Rectal smooth muscle tissue (tissue), 1 donor: ENCODE measurements around the gene EIF5AL1.
"Not testable (repeated sequence)": the region's sequence is repeated elsewhere in the genome, so short reads cannot be mapped to it uniquely, and the experiment has no call there.

Source experiments
- H3K27ac ChIP-seq: one replicate; pipeline ENCODE4 v1.7.0; 2013; ENCODE audit warnings: low read depth, low read length, inconsistent platforms
- H3K27me3 ChIP-seq: one replicate; pipeline ENCODE4 v1.7.0; 2013; ENCODE audit warnings: low read length; ENCODE audit not compliant: control insufficient read depth, insufficient read depth
- H3K36me3 ChIP-seq: one replicate; pipeline ENCODE4 v1.7.0; 2013; ENCODE audit warnings: low read length; ENCODE audit not compliant: control insufficient read depth, insufficient read depth
- H3K4me1 ChIP-seq: one replicate; pipeline ENCODE4 v1.7.0; 2013; ENCODE audit warnings: low read length; ENCODE audit not compliant: control insufficient read depth, insufficient read depth
- H3K4me3 ChIP-seq: one replicate; pipeline ENCODE4 v1.7.0; 2013; ENCODE audit warnings: low read length
- H3K9ac ChIP-seq: one replicate; pipeline ENCODE4 v1.7.0; 2013; ENCODE audit warnings: low read length

EIF5AL1 gene

DNA sequence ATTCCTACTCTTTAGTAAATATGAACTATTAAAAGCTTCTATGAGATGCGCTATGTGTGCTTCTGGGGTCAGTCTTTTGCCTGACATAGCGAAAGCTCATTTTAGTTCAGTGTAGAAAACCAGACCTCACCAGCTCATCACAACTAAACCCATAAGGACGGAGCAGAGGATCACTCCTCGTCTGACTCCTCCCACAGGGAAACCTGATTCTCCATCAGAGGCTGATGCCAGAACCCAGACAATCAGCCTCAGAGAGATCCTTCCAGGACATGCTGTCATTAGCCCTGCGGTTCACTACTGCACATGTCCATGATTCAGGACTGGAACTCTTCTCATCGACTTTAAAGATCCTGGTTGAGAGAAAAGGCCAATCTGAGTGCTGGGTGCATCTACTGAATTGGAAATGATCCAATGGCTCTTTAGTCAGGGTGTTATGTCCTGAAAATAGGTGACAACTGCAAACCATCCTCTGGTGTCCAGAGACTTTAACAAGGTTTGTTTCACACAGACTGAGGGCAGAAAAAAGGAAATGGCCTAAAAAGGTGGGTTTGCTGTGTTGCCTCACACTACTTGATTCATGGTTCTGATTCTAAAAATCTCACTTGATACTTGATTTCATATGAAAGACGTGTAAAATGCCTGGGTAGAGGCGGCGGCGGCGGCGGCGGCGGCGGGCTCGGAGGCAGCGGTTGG lies at the start of gene EIF5AL1:
Gene EIF5AL1 (plus strand): TSS at position 643 of the 693 bp plus-strand sequence. CDS start 117 bp downstream, outside the sequence.
- not testable (repeated sequence) for H3K27ac ChIP-seq, H3K27me3 ChIP-seq, H3K4me3 ChIP-seq, H3K4me1 ChIP-seq, H3K36me3 ChIP-seq, H3K9ac ChIP-seq

DNA sequence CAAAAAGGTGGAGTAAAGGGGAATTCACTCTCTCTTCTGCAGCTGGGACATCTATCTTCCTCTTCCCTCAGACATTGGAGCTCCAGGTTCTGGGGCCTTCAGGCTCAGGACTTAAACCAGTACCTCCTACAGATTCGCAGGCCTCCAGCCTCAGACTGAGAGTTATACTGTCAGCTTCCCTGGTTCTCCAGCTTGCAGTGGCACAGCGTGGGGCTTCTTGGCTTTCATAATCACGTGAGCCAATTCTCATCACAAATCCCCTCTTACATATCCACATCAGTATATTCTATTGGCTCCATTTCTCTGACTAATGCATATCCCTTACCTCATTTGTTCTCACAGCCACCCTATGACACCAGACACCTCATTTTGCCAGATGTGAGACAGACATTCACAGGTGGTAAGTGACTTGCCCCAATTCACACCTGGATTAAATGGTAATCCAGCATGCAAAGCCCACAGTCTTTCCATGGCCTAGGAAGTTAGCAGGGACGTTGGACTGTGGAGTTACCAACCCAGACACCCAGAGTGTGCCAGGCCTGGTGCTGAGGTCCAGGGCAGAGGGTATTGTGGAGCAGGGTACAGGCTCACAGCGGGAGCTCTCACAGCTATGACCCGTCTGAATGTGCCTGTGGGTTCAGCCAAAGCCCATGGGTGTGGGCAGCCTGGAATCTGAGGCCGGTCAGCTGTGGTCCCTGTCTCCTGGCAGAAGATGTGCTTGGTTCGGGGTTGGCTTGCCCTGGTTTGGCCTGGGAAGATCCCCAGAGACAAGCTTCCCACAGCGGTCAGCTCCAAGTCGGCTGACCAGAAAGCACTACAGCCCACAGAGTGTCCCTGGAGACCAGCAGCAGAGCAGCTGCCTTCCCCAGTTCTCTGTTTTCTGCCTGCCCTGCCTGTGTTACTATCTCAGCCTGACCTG lies 48.5 kb upstream of the EIF5AL1 start:
- Histone ChIP-seq H3K27ac (no peak overlapping the region), H3K9ac (no peak overlapping the region), H3K27me3 (no peaks in the 10 kb centered on the region), H3K36me3 (no peaks in the 10 kb centered on the region), H3K4me1 (peaks cover 3% of the 10 kb centered on the region), H3K4me3 (no peak overlapping the region)

DNA sequence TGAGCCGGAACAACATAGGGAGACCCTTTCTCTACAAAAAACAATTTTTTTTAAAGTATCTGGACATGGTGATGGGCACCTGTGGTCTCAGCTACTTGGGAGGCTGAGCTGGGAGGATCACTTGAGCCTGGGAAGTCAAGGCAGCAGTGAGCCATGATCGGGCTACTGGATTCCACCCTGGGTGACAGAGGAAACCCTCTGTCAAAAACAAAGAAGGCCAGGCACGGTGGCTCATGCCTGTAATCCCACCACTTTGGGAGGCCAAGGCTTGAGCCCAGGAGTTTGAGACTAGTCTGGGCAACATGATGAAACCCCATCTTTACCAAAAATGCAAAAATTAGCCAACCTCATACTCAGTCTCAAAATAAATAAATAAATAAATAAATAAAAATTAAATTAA lies 47.0 kb upstream of the EIF5AL1 start:
- H3K27me3 ChIP-seq = no peaks in the 10 kb centered on the region

DNA sequence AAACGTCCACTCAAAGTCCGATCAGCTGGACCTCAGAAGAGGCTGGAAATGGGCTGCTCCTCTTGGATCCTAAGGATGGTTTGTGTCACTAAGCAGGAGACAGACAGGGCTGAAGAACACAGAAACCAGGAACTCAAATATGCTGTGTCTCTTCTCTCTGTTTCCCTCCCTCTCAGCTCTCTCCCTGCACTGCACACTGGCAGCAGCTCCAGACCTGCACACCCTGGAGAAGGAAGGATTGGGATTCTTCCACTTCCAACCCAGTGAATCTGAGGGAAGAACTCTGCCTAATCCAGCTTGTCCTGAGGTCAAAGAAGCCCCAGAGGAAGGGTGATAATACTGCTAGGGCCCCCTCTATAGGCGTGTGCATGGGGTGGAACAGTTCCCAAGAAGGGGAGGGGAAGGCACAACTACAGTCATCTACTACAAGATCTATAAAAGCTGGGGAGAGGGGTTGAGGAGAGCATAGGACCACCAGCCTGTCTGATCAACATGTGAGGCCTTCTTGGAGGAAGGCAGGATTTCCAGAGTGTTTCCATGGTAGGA lies 44.2 kb upstream of the EIF5AL1 start:
- Histone ChIP-seq H3K27me3 (no peaks in the 10 kb centered on the region), H3K4me1 (peaks cover 3% of the 10 kb centered on the region), H3K27ac (no peak overlapping the region), H3K36me3 (no peaks in the 10 kb centered on the region), H3K4me3 (no peak overlapping the region), H3K9ac (no peak overlapping the region)

More for the DNA sequence above, 47.0 kb upstream of the EIF5AL1 start:
- no peak overlapping the region for H3K27ac ChIP-seq
- H3K36me3 ChIP-seq = no peaks in the 10 kb centered on the region
- H3K4me3 ChIP-seq = no peak overlapping the region
- H3K4me1 ChIP-seq = peaks cover 3% of the 10 kb centered on the region
- H3K9ac ChIP-seq = no peak overlapping the region

DNA sequence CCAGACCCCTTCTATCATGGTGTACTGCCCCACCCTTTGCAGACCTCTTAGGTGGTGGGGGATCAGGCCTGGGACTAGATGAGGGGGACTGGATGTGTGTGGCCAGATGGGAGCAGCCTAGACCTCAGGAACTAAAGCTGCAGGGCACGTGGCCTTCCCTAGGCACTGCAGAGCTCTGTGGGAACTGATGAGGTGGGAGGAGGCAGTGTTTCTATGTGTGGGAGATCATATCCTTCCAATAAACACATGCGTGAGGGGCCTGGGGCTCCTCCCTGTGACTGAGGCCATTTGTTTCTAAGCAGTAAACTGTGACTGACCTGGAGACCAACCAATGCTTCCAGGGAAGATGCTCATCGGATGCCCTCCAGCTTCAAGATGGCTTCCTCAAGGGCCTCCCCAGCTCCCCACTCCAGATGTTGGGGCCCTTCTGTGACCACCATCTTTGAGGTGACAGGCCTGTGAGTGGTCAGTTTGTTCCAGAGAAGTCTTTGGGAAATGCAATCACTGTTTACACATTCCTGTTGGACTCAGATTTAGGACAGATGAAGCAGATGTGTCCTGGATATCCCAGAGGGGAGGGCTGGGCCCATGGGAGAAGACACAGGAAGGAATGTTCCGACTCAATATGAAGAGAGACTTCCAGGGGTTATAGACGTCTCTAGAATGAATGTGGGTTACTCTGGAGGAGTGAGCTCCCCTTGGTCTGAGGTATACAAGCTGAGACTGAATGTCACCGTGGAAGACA lies 43.3 kb upstream of the EIF5AL1 start:
- H3K9ac ChIP-seq = no peak overlapping the region
- H3K27ac ChIP-seq = no peak overlapping the region
- peaks cover 3% of the 10 kb centered on the region for H3K4me1 ChIP-seq

DNA sequence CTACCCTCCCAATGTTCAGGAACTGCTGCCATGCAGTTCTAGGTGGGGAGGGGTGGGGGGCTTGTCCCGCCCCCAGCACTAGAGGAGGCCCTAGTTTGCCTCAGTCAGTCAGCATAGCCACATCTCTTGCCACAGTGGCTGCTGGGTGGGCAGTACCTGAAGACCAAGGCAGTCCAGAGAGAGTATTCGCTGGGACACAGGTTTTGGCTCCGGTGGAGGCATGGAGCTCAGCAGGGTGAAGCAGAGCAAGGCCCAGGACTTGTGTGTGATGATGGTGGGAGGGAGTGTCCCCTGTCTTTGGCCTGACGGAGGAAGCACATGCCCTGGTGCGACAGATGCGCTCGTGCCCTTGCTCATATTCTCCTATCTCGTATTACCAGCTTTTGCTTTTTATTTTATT lies 42.2 kb upstream of the EIF5AL1 start:
- Histone ChIP-seq H3K4me1 (peaks cover 3% of the 10 kb centered on the region), H3K27ac (no peak overlapping the region), H3K4me3 (no peak overlapping the region), H3K36me3 (no peaks in the 10 kb centered on the region), H3K27me3 (no peaks in the 10 kb centered on the region), H3K9ac (no peak overlapping the region)

More for the DNA sequence above, 43.3 kb upstream of the EIF5AL1 start:
- no peaks in the 10 kb centered on the region for H3K27me3 ChIP-seq
- H3K4me3 ChIP-seq = no peak overlapping the region
- H3K36me3 ChIP-seq = no peaks in the 10 kb centered on the region

DNA sequence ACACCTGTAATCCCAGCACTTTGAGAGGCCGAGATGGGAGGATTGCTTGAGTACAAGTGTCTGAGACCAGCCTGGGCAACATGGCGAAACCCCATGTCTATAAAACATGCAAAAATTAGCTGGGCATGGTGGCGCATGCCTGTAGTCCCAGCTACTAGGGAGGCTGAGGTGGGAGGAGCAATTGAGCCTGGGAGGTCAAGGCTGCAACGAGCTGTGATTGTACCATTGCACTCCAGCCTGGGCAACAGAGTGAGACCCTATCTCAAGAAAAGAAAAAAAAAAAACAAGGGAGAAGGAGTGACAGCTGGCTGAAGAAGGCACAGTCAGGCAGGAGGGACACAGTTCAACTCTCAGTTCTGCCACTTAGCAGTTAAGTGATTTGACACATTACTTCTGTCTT lies 40.6 kb upstream of the EIF5AL1 start:
- peaks cover 3% of the 10 kb centered on the region for H3K4me1 ChIP-seq
- no peak overlapping the region for H3K4me3 ChIP-seq
- no peaks in the 10 kb centered on the region for H3K27me3 ChIP-seq
- H3K9ac ChIP-seq = no peak overlapping the region
- no peak overlapping the region for H3K27ac ChIP-seq
- H3K36me3 ChIP-seq = no peaks in the 10 kb centered on the region

DNA sequence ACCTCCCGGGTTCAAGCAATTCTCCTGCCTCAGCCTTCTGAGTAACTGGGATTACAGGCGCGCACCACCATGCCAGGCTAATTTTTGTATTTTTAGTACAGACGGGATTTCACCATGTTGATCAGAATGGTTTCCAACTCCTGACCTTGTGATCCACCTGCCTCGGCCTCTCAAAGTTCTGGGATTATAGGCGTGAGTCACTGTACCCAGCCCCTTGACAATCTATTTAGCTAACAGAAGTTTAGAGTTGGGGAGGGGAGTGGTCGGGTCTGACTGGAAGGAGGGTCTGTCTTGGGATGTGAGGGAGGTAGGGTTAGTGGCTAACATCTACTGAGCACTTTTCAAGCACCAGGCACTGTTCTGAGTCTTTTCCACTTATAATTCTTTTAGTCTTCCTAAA lies 39.9 kb upstream of the EIF5AL1 start:
- Histone ChIP-seq H3K4me1 (peaks cover 3% of the 10 kb centered on the region), H3K36me3 (no peaks in the 10 kb centered on the region), H3K27ac (no peak overlapping the region), H3K27me3 (no peaks in the 10 kb centered on the region), H3K9ac (no peak overlapping the region), H3K4me3 (no peak overlapping the region)

DNA sequence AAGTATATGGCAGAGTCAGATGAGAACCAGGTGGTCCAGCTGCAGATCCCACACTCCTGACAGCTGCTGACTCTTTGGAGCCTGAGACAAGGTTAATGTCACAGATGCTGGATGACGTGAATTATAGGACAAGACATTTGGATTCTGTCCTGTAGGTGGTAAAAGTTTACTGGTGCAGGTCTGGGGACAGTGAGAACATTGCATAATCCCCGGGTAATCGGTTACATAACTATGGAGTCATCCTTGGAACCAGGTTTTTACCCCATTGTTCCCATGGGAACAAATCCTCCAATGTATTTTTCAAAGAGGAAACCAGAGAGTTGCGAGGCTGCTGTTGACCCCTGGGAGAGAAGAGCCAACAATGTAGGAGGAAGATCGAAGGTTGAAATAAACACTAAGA lies 39.4 kb upstream of the EIF5AL1 start:
- H3K9ac ChIP-seq = no peak overlapping the region
- no peaks in the 10 kb centered on the region for H3K36me3 ChIP-seq
- H3K27me3 ChIP-seq = no peaks in the 10 kb centered on the region
- H3K4me1 ChIP-seq = no peaks in the 10 kb centered on the region
- no peak overlapping the region for H3K4me3 ChIP-seq
- no peak overlapping the region for H3K27ac ChIP-seq

DNA sequence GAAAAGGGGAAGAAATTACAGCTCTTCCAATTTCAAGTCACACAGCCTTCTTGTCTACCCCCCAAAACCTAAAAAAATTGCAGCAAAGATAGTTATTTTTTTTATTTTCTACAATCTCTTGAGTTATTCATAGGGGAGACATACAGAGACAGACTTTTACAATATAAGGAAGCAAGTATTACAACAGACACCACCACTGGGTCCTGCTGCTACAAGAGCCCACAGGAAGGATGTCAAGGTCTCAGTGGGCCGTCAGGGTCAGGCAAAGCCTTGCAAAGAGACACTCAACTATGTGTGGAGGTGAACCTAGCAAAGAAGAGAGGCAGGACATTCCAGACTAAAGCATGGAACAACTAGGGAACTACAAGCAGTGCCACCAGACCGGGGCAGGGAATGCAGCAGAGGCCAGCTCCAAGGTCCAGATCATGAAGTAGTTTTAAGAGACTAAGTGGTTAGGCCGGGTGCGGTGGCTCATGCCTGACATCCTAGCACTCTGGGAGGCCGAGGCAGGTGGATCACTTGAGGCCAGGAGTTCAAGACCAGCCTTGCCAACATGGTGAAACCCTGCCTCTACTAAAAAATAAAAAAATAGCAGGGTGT lies 38.7 kb upstream of the EIF5AL1 start:
- Histone ChIP-seq H3K36me3 (no peaks in the 10 kb centered on the region), H3K4me1 (no peaks in the 10 kb centered on the region), H3K27me3 (no peaks in the 10 kb centered on the region), H3K27ac (no peak overlapping the region), H3K9ac (no peak overlapping the region), H3K4me3 (no peak overlapping the region)

DNA sequence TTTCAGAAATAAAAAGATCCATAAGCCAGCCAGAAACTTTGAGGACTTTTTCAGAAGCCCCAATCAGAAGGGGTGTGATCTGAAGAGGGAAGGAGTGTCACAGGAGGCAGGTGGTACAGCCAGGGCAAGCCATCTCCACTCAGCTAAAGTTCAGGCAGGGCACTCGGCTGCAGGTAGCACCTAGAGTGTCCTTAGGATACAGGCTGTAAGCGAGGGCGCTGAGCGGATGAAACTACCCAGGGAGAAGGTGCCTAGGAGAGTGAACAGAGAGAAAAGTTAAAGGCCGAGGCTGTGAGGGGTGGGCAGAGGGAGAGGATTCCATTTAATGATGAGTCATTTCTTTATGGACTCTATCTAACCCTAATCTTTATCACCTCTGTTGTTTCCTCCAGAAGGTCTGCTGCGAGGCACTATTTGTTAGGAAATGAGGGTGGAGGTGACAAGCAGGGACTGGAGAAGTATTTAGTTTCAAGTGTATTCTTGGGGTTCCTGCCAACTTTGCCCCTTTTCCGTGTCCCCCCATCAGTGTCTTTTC lies 37.1 kb upstream of the EIF5AL1 start:
- Histone ChIP-seq H3K4me1 (no peaks in the 10 kb centered on the region), H3K4me3 (no peak overlapping the region), H3K27ac (no peak overlapping the region), H3K9ac (no peak overlapping the region), H3K36me3 (no peaks in the 10 kb centered on the region), H3K27me3 (no peaks in the 10 kb centered on the region)
